ENCODE data around the gene ELF1.

DNA sequence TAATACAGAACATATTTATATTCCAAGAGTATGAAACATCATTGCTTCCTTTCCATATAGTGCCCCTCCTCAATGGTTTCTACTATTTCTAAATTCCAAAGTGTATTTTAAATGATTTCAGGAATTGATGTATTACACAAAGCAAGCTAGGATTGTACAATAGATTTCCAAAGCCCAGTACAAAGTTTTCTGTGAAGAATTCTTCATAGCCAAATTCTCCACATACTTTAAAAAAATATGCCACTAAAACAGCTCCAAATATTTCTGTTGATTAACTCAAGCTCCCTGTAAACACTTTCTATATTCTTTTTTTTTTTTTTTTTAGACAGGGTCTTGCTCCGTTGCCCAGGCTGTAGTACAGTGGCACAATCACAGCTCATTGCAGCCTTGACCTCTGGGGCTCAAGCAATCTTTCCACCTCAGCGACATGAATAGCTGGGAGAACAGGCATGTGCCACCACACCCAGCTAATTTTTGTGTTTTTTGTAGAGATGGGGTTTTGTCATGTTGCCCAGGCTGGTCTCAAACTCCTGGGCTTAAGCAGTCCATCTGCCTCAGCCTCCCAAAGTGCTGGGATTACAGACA, 50.6 kb downstream of the ELF1 start:
- TF ChIP-seq, protein P1, sequence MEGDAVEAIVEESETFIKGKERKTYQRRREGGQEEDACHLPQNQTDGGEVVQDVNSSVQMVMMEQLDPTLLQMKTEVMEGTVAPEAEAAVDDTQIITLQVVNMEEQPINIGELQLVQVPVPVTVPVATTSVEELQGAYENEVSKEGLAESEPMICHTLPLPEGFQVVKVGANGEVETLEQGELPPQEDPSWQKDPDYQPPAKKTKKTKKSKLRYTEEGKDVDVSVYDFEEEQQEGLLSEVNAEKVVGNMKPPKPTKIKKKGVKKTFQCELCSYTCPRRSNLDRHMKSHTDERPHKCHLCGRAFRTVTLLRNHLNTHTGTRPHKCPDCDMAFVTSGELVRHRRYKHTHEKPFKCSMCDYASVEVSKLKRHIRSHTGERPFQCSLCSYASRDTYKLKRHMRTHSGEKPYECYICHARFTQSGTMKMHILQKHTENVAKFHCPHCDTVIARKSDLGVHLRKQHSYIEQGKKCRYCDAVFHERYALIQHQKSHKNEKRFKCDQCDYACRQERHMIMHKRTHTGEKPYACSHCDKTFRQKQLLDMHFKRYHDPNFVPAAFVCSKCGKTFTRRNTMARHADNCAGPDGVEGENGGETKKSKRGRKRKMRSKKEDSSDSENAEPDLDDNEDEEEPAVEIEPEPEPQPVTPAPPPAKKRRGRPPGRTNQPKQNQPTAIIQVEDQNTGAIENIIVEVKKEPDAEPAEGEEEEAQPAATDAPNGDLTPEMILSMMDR (conservative IDR thresholded peaks at IDR 0.05 in 1 of 2, IDR thresholded peaks at IDR 0.05 in 1 of 2; ENCODE audit: extremely low read depth in 1 of 2, insufficient read depth in 1 of 2, low read depth in 1 of 2, low read length in 2 of 2) = no peak
- no peak for TF ChIP-seq EZH2 (IDR thresholded peaks at IDR 0.05; ENCODE audit: borderline replicate concordance, low read length)
